HG03060 (cell line): Measurements from ENCODE around the gene FAM83F.
"Not testable (repeated sequence)": the region's sequence is repeated elsewhere in the genome, so short reads cannot be mapped to it uniquely, and the experiment has no call there.

Experiments
- ATAC-seq: cut with Tn5 transposase; IDR thresholded peaks from one replicate; pipeline ENCODE4 v1.9.1; 2021; ENCODE audit warnings: low read depth, moderate number of reproducible peaks; ENCODE audit not compliant: unreplicated experiment

Gene FAM83F

DNA sequence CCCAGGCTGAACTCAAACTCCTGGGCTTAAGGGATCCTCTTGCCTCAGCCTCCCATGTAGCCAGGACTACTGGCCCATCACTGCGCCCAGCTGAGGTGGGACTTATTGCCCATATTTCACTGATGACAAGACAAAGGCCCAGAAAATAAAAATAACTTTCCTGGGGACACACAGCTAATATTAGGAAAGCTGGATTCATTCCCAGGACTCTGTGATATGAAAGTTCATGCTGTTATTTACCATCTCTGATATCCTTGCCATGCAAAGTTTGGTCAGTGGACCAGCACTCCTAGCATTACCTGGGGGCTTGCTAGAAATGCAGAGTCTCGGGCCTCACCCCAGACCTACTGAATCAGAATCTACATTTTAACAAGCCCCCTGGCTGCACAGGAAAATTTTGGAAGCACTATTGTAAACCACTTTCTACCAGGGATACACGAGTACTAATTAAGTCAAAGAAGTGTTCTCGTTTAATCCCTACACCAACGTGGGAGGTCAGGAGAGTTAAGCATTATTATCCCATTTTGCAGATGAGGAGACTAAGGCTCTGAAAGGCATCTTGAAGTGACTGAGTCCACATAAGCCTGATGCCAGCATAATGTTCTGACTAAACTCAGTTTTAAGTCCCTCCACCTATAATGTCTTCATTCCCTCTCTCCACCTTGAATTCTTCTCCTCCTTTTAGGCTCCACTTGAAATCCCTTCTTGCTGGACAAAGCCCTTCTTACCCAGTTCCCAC lies 2.5 kb upstream of the FAM83F start:
- no peak for ATAC-seq

GRCh38 chr22:39992894-39993293 lies 1.9 kb upstream of the FAM83F start:
- ATAC-seq = not testable (repeated sequence)

DNA sequence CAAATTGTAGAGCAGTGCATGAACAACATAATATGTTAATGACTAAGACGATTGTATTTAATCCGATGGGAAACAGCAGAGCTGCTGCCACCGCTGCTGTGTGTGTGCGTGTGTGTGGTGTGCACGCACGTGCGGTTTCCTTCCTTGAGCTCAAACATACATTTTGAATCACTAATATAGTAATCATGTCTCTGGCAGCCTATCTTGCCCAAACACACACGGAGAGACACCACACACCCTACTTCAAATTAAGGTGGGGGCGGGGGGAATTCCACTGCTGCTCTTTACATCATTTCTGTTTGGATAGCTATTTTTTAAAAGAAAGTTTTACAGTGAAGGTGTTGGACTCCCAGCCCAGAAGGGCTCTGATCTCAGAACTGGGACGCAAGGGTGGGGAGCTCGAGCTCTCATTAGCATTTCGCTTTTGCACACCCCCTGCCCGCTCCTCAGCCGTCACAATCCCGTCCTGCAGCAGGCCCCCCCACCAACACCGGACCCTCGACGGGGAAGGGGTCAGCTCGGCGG lies 651 bp upstream of the FAM83F start:
- no peak for ATAC-seq

DNA sequence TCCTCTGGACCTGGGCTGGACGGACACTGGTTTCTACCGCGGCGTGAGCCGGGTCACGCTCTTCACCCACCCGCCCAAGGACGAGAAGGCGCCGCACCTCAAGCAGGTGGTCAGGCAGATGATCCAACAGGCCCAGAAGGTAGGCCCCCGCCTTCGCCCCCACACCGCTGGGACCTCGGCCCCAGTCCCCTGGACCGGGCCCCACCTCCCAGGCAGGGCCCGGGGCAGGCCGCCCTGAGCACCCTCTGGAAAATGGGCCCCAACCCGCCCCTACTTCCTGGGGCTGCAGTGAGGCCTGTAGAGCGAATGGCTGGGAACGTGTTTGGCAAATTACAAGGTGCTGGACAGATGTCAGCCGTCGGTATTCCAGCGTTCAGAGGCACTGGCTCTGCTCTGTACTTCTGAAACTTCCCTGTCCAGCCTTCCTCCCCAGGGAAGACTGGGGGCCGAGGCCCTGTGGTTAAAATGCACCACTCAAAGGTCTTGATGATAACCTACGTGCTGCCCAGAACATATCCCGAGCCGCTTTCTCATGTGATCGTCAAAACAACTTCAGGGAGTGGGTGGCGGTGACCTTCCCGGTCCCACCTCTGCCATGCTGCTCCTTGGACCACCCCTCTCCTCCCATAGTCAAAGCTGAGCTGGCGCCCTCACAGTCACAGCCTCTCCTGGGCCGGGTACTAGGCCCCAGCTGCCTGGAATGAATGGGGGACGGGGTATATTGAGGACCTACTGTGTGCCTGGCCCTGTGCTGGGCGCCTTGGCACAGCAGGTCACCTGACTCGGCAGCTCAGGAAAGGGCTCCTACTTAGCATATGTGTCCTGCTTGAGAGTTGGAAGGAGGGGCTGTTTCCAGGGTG lies 869 bp downstream of the FAM83F start:
- ATAC-seq = no peak

GRCh38 chr22:39996732-39997131 lies 2.0 kb downstream of the FAM83F start:
- ATAC-seq = no peak

GRCh38 chr22:39997421-39997820 lies 2.7 kb downstream of the FAM83F start:
- ATAC-seq = no peak

DNA sequence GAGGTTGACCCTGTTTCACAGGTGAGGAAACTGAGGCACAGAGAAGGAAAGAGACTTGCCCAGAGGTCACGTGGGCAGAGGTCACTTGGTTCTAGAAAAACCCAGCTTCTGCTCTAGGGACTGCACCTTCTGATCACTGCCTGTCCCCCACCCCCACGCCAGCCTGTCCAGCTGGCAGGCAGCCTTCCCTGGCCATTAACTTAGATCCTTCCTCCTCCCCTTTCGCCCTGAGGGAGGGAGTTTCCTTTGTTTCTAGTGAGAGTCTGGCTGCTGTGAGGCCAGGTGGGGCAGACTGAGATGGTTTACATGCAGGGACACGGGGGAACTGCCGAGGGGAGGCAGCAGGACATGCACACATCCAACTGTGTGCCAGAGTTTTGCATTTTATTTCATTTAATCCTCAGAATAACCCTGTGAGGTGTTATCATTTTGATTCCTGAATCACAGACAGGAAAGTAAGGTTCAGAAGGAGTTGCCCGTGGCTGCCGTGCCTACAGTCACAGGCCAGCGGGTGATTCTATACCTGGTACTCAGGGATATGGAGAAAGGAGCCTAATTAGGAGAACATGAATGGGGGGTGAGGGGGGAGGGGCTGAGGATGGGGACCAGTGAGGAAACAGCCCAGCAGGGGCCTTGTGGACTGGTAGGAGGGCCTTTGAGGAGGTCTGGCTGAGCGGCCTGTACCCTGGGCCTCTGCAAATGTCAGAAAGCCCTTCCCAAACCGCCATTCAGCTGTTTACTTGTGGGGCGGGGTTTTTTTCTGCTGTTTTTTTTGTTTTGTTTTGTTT lies 3.4 kb downstream of the FAM83F start:
- no peak for ATAC-seq

- ATAC-seq = no peak
These were observed 4.5 kb downstream of the FAM83F start for GRCh38 chr22:39999144-39999757.

- ATAC-seq = no peak
These were observed 5.4 kb downstream of the FAM83F start for GRCh38 chr22:40000171-40000570.

- no peak for ATAC-seq
These were observed 6.4 kb downstream of the FAM83F start for GRCh38 chr22:40001106-40001505.

GRCh38 chr22:40001800-40002577 lies 7.2 kb downstream of the FAM83F start:
- ATAC-seq = no peak

DNA sequence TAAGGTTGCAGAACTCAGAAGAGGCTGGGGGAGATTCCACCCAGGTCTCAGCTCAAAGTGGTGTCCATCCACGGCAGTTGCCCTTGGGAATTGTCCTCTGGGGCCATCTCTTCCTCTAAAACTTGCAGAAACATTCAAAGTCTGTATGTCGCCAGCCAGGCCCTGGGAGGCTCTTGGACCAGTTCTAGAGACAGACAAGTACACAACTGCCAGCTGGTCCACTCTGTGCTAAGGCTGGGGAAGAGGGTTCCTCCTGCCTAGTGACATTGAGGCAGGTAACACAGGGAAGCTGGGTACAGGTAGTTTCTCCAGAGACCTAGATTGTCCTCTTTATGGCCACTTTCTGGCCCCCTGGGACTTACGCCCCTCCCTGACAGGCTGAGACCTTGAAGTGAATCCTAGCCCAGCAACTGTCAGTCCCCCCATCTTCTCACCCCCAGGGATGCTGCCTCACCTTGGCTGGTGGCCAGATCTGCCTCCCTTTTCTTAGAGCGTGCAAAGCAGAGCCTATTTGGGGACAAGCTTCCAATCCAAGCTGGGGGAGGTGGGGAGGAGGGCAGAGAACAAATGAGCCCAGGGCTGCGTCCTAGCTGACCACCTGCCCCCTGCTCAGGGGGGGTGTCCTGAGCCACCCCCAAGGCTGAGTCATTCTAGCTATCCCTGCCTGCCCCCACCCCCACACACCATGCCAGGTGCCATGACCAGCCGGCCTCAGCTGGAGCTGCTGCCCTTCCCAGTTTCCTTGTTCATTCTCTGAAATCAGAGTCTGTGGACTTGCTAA lies 8.4 kb downstream of the FAM83F start:
- ATAC-seq = no peak

GRCh38 chr22:40004836-40005235 lies 10.1 kb downstream of the FAM83F start:
- no peak for ATAC-seq

- ATAC-seq = no peak
These were observed 11.9 kb downstream of the FAM83F start for GRCh38 chr22:40006641-40007040.

- ATAC-seq = no peak
These were observed 13.3 kb downstream of the FAM83F start for GRCh38 chr22:40007853-40008710.

DNA sequence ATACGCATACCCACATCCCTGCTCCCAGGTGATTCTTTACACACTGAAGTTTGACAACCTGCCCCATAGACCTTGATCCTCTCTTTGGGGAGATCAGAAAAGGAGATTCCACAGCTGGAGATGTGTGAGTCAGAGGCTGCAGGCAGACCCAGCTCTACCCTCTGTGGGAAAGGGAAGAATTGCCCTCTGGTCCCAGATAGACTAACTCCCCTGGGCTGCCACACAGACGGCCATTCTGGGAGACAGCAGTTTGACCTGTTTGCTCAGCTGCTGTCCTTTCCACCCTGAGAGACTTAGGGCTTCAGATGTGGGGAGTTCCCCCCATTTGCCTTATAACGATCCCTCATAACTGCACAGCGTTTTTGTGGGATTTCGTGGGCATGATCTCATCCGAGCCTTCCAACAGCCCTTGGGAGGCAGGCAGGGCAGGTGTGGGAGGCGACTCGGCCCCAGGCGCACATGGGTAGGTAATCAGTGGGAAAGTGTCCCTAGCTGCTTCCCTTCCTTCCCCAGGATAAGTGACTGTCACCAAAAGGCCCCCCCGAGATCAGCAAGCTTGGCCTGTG lies 14.1 kb downstream of the FAM83F start:
- no peak for ATAC-seq

DNA sequence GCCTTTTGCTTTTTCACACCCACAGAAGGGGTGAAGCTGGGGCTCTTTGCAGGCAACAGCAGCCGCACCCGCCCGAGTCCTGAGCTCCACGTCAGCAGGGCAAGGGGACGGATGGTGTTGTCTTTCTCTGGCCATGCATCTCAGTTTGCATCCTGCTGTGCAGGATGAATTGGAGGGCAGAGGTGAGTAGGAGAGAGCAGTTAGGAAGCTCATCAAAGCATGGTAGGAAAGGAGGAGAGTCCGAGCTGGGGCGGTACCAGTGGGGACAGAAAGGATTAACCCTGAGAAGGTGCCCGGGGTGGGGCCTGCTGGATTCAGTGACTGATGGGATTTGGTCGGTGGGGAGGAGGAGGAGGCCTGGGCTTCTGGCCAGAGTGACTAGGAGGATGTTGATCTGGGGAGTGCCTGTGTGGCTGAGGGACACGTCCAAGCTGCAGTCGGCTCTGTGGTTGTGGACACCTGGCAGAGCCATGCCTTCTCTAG lies 14.6 kb downstream of the FAM83F start:
- no peak for ATAC-seq
